Measurements from ENCODE around the gene ASCL2.

Gene ASCL2

GRCh38 chr11:2309251-2310072 lies 39.1 kb upstream of the ASCL2 start:
- Histone ChIP-seq H3K27ac (peak overlapping the region in 3 of 21 experiments; percentile 8 to 20 (median 13)), H3K4me3 (no peak overlapping the region)

GRCh38 chr11:2308713-2309112 lies 38.3 kb upstream of the ASCL2 start:
- H3K27ac ChIP-seq, result peak overlapping the region in 3 of 21 experiments; percentile 8 to 20 (median 13)

GRCh38 chr11:2307501-2308331 lies 37.3 kb upstream of the ASCL2 start:
- Histone ChIP-seq H3K4me3 (no peak overlapping the region), H3K27ac (peak overlapping the region in 10 of 21 experiments; percentile 26 to 93 (median 50))

More at GRCh38 chr11:2308713-2309112, 38.3 kb upstream of the ASCL2 start:
- H3K4me3 ChIP-seq, result no peak overlapping the region

- Histone ChIP-seq H3K27ac (peak overlapping the region in 17 of 21 experiments; percentile 13 to 93 (median 53)), H3K4me3 (no peak overlapping the region)
Measured at GRCh38 chr11:2306877-2307500, 36.6 kb upstream of the ASCL2 start.

- Histone ChIP-seq H3K27ac (peak overlapping the region in 19 of 21 experiments; percentile 36 to 93 (median 72)), H3K4me3 (no peak overlapping the region)
Measured at GRCh38 chr11:2306452-2306823, 36.0 kb upstream of the ASCL2 start.

- Histone ChIP-seq H3K4me3 (no peak overlapping the region), H3K27ac (peak overlapping the region in 19 of 21 experiments; percentile 36 to 93 (median 72))
Measured at GRCh38 chr11:2305788-2306451, 35.5 kb upstream of the ASCL2 start.

- H3K27ac ChIP-seq, result peak overlapping the region in 18 of 21 experiments; percentile 9 to 93 (median 70)
- no peak overlapping the region for H3K4me3 ChIP-seq
Measured at GRCh38 chr11:2305140-2305778, 34.9 kb upstream of the ASCL2 start.

GRCh38 chr11:2304506-2305139 lies 34.2 kb upstream of the ASCL2 start:
- peak overlapping the region in 18 of 21 experiments; percentile 2 to 93 (median 58) for H3K27ac ChIP-seq
- no peak overlapping the region for H3K4me3 ChIP-seq

- H3K27ac ChIP-seq, result peak overlapping the region in 15 of 21 experiments; percentile 21 to 93 (median 69)
Measured at GRCh38 chr11:2303627-2304505, 33.5 kb upstream of the ASCL2 start.

GRCh38 chr11:2302896-2303626 lies 32.7 kb upstream of the ASCL2 start:
- peak overlapping the region; percentile 6 to 28 (median 21) for H3K4me3 ChIP-seq

More at GRCh38 chr11:2303627-2304505, 33.5 kb upstream of the ASCL2 start:
- H3K4me3 ChIP-seq, result peak overlapping the region in 1 of 7 experiments; percentile 28

GRCh38 chr11:2302306-2302895 lies 32.0 kb upstream of the ASCL2 start:
- Histone ChIP-seq H3K27ac (peak overlapping the region in 17 of 21 experiments; percentile 11 to 93 (median 74)), H3K4me3 (peak overlapping the region; percentile 6 to 28 (median 21))

More at GRCh38 chr11:2302896-2303626, 32.7 kb upstream of the ASCL2 start:
- peak overlapping the region in 19 of 21 experiments; percentile 11 to 93 (median 73) for H3K27ac ChIP-seq

GRCh38 chr11:2301631-2302305 lies 31.4 kb upstream of the ASCL2 start, which contains the start of the genes C11orf21 and TSPAN32:
Gene C11orf21 (minus strand): TSS chr11:2301918. CDS start chr11:2301808, 110 bp downstream.
Gene TSPAN32 (plus strand): TSS chr11:2302013. CDS start chr11:2302150, 137 bp downstream.
- H3K27ac ChIP-seq, result peak within 1 kb of the TSS in 19 of 21 experiments; percentile 12 to 93 (median 73)
- H3K4me3 ChIP-seq, result peak within 1 kb of the TSS; percentile 6 to 28 (median 21)

- H3K27ac ChIP-seq, result peak overlapping the region in 16 of 21 experiments; percentile 23 to 93 (median 75)
- H3K4me3 ChIP-seq, result peak overlapping the region in 6 of 7 experiments; percentile 4 to 28 (median 22)
Measured at GRCh38 chr11:2300936-2301630, 30.7 kb upstream of the ASCL2 start.

GRCh38 chr11:2300290-2300935 lies 30.0 kb upstream of the ASCL2 start:
- Histone ChIP-seq H3K4me3 (peak overlapping the region in 6 of 7 experiments; percentile 4 to 28 (median 22)), H3K27ac (peak overlapping the region in 13 of 21 experiments; percentile 39 to 93 (median 79))
